Measurements from ENCODE around the gene PGP.

PGP gene

GRCh38 chr16:2161911-2162310 lies 52.7 kb downstream of the PGP start:
- Mint-ChIP-seq H3K9me3 (no peaks in the 10 kb centered on the region), H3K4me3 (no peak overlapping the region), H3K27me3 (no peaks in the 10 kb centered on the region), H3K36me3 (no peaks in the 10 kb centered on the region), H3K27ac (no peak overlapping the region), H3K4me1 (peaks cover 21% of the 10 kb centered on the region)

All from activated naive CD4-positive, alpha-beta T cell treated with anti-CD3 and anti-CD28 coated beads, Interleukin-2, amount 50 U/mL, for 24 hours (primary cell).